Subcutaneous adipose tissue (tissue), 4 donors: ENCODE measurements around the gene MRPS6. TPM values are rescaled to one million over a fixed set of nuclear protein-coding genes. Genes with fewer than 3 reads are reported as not detected.

Experiments
- total RNA-seq, 4 donors: library from RNA; depleted of rRNA; stranded (reverse); fragments of >200 nt; gene quantifications; one replicate each; pipeline ENCODE4 v1.1.0, GENCODE V29; 2016
- TF ChIP-seq, protein P1 (sequence below): fragments of 450-650 bp; IDR thresholded peaks from one replicate; pipeline ENCODE4 v1.5.1; 2016; ENCODE audit warnings: low read depth, mild to moderate bottlenecking, control low read depth, antibody characterized with exemption, moderate library complexity

MRPS6 gene
- total RNA-seq, 4 donors from 2014 or later = 32.8 to 88.1 (median 68.5) TPM

DNA sequence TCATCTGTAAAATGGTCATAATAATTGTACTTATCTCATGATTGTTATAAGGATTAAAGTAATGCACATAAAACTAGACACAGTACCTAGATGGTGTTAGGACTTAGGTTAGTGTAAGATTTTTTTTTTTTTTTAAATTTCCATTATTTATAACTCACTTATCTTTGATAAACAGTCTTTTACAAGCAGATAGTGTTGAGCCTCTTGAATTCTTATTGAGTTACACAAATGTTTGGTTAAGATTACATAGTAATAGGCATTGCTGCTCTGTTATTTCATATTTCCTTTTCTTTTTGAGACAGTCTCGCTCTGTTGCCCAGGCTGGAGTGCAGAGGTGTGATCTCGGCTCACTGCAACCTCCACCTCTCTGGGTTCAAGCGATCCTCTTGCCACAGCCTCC, 15.4 kb downstream of the MRPS6 start:
- TF ChIP-seq, protein P1, sequence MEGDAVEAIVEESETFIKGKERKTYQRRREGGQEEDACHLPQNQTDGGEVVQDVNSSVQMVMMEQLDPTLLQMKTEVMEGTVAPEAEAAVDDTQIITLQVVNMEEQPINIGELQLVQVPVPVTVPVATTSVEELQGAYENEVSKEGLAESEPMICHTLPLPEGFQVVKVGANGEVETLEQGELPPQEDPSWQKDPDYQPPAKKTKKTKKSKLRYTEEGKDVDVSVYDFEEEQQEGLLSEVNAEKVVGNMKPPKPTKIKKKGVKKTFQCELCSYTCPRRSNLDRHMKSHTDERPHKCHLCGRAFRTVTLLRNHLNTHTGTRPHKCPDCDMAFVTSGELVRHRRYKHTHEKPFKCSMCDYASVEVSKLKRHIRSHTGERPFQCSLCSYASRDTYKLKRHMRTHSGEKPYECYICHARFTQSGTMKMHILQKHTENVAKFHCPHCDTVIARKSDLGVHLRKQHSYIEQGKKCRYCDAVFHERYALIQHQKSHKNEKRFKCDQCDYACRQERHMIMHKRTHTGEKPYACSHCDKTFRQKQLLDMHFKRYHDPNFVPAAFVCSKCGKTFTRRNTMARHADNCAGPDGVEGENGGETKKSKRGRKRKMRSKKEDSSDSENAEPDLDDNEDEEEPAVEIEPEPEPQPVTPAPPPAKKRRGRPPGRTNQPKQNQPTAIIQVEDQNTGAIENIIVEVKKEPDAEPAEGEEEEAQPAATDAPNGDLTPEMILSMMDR = no peak

GRCh38 chr21:34091032-34091431, 17.7 kb downstream of the MRPS6 start:
- TF ChIP-seq, protein P1 = no peak

DNA sequence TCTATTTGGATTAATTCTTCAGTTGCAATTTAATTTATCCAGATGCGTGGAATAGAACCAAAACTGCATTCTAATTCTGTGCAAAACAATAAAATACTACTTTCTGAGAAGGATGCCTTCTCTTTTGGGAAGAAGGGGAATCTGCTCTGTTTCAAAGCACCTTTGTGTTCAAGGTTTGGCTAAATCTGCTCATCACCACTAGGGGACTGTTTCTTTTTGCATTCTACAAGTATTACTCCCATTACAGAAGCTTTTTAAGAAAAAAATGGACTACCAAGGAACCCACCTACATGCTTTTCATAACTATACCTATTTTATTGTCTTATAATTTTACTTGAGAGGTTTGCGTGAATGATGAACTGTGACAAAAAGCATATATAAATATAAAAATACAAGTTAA, 18.2 kb downstream of the MRPS6 start:
- TF ChIP-seq, protein P1 = no peak

- TF ChIP-seq, protein P1 = no peak
These were observed 19.0 kb downstream of the MRPS6 start for GRCh38 chr21:34092262-34092921.

GRCh38 chr21:34093083-34093482, 19.7 kb downstream of the MRPS6 start:
- TF ChIP-seq, protein P1 = no peak

GRCh38 chr21:34094949-34095348, 21.6 kb downstream of the MRPS6 start:
- TF ChIP-seq, protein P1 = no peak

- TF ChIP-seq, protein P1 = no peak
These were observed 24.1 kb downstream of the MRPS6 start for GRCh38 chr21:34097442-34097841.
